Measurements from ENCODE around the gene ABCD3.
"Not testable (repeated sequence)": the region's sequence is repeated elsewhere in the genome, so short reads cannot be mapped to it uniquely, and the experiment has no call there.

ABCD3 gene

GRCh38 chr1:94417978-94418663, at the start of gene ABCD3:
Gene ABCD3 (plus strand): TSS chr1:94418389. CDS start chr1:94418479, 90 bp downstream.
- DNase-seq (ENCODE audit: low read depth in 2 of 2): peak; percentile 96

- DNase-seq (ENCODE audit: low read depth in 2 of 2): not testable (repeated sequence)
These were observed 45.4 kb upstream of the ABCD3 start for GRCh38 chr1:94372771-94373170.

GRCh38 chr1:94373311-94373710, 44.9 kb upstream of the ABCD3 start:
- DNase-seq (ENCODE audit: low read depth in 2 of 2): not testable (repeated sequence)

GRCh38 chr1:94375666-94376065, 42.5 kb upstream of the ABCD3 start:
- DNase-seq (ENCODE audit: low read depth in 2 of 2): not testable (repeated sequence)

GRCh38 chr1:94378493-94378892, 39.7 kb upstream of the ABCD3 start:
- DNase-seq (ENCODE audit: low read depth in 2 of 2): not testable (repeated sequence)

GRCh38 chr1:94379615-94380014, 38.6 kb upstream of the ABCD3 start:
- DNase-seq (ENCODE audit: low read depth in 2 of 2): no peak

- no peak for DNase-seq (ENCODE audit: low read depth in 2 of 2)
These were observed 36.0 kb upstream of the ABCD3 start for GRCh38 chr1:94382201-94382600.

GRCh38 chr1:94383966-94384408, 34.2 kb upstream of the ABCD3 start:
- DNase-seq (ENCODE audit: low read depth in 2 of 2): no peak

- DNase-seq (ENCODE audit: low read depth in 2 of 2): no peak
These were observed 33.5 kb upstream of the ABCD3 start for GRCh38 chr1:94384485-94385265.

GRCh38 chr1:94385308-94385929, 32.8 kb upstream of the ABCD3 start:
- DNase-seq (ENCODE audit: low read depth in 2 of 2): no peak

GRCh38 chr1:94389298-94389697, 28.9 kb upstream of the ABCD3 start:
- no peak for DNase-seq (ENCODE audit: low read depth in 2 of 2)

- no peak for DNase-seq (ENCODE audit: low read depth in 2 of 2)
These were observed 23.9 kb upstream of the ABCD3 start for GRCh38 chr1:94394247-94394646.

- no peak for DNase-seq (ENCODE audit: low read depth in 2 of 2)
These were observed 23.0 kb upstream of the ABCD3 start for GRCh38 chr1:94395231-94395630.

- DNase-seq (ENCODE audit: low read depth in 2 of 2): no peak
These were observed 22.4 kb upstream of the ABCD3 start for GRCh38 chr1:94395748-94396309.

GRCh38 chr1:94396356-94397010, 21.7 kb upstream of the ABCD3 start:
- DNase-seq (ENCODE audit: low read depth in 2 of 2): no peak

- no peak for DNase-seq (ENCODE audit: low read depth in 2 of 2)
These were observed 19.8 kb upstream of the ABCD3 start for GRCh38 chr1:94398356-94398755.

- DNase-seq (ENCODE audit: low read depth in 2 of 2): no peak
These were observed 18.7 kb upstream of the ABCD3 start for GRCh38 chr1:94399453-94399852.

- no peak for DNase-seq (ENCODE audit: low read depth in 2 of 2)
These were observed 17.0 kb upstream of the ABCD3 start for GRCh38 chr1:94401206-94401605.

- DNase-seq (ENCODE audit: low read depth in 2 of 2): no peak
These were observed 11.7 kb upstream of the ABCD3 start for GRCh38 chr1:94406446-94406845.

- DNase-seq (ENCODE audit: low read depth in 2 of 2): no peak
These were observed 9.9 kb upstream of the ABCD3 start for GRCh38 chr1:94408104-94408830.

GRCh38 chr1:94411237-94411636, 7.0 kb upstream of the ABCD3 start:
- no peak for DNase-seq (ENCODE audit: low read depth in 2 of 2)

All from fibroblast of skin of left quadriceps (primary cell).